ENCODE results near the gene MRPL21.
"Not testable (repeated sequence)": the region's sequence is repeated elsewhere in the genome, so short reads cannot be mapped to it uniquely, and the experiment has no call there.

MRPL21 gene

GRCh38 chr11:68911731-68912130, 8.1 kb upstream of the MRPL21 start:
- no peak for DNase-seq

- DNase-seq = no peak
Observed at GRCh38 chr11:68910965-68911364, 7.3 kb upstream of the MRPL21 start.

- no peak for DNase-seq
Observed at GRCh38 chr11:68908273-68908672, 4.6 kb upstream of the MRPL21 start.

- DNase-seq = no peak
Observed at GRCh38 chr11:68905421-68906360, 2.1 kb upstream of the MRPL21 start.

DNA sequence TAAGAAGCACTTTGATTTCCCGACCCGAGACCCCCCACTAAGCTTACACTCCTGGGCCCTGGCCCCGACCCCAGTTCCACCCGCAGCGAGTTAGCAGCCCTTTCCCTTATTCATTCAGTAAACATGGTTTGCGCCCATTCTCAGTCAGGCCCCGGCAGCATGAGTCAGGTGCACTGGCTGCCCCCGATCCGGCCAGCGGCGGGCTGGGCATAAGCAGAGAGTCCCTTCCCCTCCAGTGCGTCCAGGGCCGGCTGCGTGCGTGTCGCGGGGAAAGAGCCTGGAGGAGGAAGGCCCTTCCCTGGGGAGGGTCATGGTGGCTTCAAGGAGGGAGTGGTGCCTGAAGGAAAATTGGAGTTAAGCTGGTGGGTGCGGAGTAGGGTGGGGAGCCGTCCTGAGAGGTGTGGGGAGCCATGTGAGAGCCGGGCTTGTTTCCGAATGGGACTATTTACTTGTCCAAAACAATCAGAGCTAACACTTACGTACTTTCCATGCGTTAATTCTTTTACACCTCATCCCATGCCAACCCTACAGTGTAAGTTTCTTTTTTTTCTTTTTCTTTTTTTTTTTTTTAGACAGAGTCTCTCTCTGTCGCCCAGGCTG, 716 bp upstream of the MRPL21 start:
- peak in 14 of 56 donors; percentile 8 to 62 (median 34) for DNase-seq

DNA sequence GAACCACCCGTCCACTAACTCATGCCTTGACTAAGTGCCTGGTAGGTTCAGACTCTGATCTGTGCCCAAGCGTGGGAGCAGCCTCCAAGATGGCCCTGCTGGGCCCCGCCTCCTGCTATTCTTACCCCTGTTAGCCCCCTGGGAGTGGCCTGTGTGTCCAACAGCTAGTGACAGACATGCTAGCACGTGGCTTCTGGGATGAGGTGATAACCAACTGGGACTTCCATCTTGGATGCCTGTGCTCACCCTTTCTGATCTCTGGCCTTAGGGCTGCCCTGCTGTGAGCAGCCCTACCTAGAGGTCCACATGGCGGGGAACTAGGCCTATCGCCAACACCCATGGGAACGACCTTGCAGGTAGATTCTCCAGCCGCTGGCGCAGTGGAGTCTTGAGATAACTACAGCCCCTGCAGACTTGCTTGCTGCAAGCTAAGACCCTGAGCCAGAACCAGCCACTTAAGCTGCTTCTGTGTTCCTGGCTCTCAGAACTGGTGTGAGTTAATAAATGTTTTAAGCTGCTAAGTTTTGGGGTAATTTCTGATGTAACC, 2.7 kb downstream of the MRPL21 start:
- no peak for DNase-seq

GRCh38 chr11:68897441-68897840, 6.2 kb downstream of the MRPL21 start:
- DNase-seq = no peak

- no peak for DNase-seq
Observed at GRCh38 chr11:68896171-68896959, 7.3 kb downstream of the MRPL21 start.

DNA sequence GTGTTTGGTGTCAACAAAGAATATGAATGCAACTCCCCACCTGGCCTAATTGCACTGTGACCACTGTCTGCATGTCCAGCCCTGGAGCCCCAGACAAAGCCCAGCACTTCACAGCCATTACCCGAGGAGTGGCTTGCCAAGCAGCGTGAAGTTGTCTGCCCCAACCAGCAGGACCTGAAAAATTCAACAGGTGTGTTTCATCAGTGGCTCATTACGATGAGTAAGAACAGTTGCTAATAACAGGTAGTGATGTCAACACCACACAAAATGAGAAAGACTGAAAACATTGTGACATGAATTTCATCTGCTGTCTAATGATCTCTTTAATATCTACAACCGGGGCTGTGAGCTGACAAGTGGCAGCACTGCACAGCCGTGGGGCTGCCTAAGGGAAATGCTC, 10.3 kb downstream of the MRPL21 start:
- no peak for DNase-seq

GRCh38 chr11:68892576-68892975, 11.1 kb downstream of the MRPL21 start:
- no peak for DNase-seq

GRCh38 chr11:68891351-68891948, 12.2 kb downstream of the MRPL21 start:
- no peak for DNase-seq

DNA sequence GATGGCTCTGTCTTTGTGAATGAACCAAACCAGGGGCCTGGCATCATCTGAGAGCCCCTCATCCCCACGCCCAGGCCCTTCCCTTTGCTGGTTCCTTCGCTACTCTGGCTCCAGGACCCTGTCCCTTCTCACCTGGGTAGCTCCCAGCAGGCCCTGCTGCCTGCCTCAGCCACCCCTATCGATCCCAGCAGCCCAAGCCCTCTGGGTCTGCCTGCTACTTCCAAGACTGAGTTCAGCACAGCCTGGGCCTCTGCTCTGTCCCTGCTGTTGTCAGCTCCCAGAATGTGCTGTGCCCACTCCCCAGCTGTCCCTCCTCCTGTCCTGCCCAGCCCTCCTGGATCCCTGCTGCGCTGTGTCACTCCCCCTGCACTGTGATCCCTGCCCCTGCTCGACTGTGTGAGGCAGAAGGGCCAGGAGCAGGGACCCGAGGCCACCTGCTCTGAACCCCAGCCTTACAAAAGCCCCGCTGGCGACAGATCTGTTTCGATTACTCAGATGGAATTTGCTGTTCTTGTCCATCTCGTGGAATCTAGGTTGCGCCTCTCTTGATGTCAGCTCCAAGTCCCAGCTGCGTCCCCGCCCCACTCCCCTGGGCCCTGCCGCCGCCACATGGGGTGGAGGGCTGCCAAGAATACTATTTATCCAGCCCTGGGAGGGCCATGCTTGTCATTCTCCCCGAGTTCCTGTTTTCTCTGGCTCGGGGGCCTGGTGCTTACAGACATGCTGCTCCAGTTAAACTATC, 13.0 kb downstream of the MRPL21 start:
- DNase-seq = peak in 44 of 56 donors; percentile 1 to 73 (median 36)

DNA sequence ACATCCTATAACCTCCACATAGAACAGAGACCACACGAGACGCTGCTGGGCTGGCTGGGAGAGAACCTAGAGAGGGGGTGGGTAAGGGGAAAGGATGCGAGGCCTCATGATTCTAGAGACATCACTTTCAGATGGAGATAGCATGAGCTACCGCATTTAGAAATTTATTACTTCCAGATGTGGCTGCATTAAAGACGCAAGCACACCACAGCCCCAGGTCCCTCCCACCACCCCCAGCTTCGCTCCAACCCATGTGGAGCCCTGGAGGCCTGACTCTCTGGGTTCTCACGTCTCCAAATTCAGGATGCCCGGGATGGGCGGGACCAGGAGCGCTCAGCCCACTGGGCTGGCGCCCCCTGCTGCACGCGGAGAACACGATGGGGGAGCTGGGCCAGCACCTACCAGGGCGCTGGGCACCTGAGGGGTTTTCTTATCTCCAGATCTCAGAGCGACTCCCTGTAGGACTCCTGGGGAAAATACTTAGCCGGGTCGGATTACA, 13.6 kb downstream of the MRPL21 start:
- DNase-seq = no peak

DNA sequence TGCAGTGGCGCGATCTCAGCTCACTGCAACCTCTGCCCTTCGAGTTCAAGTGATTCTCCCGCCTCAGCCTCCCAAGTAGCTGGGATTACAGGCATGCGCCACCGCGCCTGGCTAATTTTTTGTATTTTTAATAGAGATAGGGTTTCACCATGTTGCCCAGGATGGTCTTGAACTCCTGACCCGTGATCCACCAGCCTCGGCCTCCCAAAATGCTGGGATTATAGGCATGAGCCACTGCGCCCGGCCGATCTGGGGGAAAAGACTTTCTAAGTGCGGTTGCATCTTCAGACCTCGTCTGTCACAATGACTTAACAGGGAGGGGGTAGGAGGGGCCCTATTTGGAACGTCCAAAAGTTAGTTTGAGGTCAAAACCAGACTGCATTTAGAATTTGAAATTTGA, 18.8 kb downstream of the MRPL21 start:
- DNase-seq = not testable (repeated sequence)

- no peak for DNase-seq
Observed at GRCh38 chr11:68882391-68882790, 21.2 kb downstream of the MRPL21 start.

DNA sequence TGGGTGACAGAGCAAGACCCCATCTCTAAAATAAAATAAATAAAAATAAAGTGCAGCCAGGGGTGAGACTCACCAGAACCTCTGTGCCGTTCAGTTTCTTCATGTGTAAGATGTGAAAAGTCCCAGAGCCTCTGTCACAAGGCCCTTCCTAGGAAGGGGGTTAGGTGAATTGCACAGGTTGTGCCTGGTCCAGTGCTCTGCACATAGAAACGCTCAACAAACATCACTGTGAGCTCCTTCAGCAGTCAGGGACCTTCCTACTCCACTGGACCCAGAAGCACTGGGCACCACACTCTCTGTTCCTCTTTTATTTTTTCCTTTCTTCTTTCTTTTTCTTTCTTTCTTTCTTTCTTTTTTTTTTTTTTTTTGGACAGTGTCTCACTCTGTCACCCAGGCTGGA, 22.3 kb downstream of the MRPL21 start:
- DNase-seq = no peak

DNA sequence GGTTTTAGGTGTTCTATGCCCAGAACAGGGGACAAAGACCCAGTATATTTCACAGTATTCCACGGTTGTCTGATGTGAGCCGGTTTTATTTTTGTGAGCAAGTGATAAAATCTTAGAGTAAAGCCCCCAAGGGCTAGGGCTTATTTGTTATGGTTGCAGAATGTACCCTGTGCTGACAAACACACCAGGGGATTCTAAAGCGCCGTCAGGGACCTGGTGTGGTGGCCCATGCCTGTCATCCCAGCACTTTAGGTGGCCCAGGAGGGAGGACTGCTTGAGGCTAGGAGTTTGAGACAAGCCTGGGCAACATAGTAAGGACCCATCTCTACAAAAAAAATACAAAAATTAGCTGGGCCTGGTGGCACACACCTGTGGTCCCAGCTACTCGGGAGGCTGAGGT, 22.8 kb downstream of the MRPL21 start:
- DNase-seq = no peak

DNA sequence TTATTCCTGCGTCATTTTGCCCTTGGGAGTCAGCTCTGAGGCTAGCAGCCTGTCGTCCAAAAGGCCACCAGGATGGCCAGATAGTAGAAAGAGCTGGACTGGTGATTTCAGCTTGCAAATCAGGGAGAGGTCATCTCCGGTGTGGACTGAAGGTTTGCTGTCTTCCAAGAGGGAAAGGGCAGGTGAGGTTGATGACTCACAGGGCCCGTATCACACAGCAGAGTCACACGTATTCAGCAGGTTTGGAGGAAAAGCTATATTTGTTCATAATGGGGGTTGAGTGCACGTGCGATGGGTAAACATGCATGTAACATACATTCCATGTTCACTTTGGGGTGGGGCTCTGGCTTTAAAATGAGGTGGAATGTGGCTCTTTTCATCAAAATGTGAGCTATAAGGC, 25.6 kb downstream of the MRPL21 start:
- DNase-seq = no peak

DNA sequence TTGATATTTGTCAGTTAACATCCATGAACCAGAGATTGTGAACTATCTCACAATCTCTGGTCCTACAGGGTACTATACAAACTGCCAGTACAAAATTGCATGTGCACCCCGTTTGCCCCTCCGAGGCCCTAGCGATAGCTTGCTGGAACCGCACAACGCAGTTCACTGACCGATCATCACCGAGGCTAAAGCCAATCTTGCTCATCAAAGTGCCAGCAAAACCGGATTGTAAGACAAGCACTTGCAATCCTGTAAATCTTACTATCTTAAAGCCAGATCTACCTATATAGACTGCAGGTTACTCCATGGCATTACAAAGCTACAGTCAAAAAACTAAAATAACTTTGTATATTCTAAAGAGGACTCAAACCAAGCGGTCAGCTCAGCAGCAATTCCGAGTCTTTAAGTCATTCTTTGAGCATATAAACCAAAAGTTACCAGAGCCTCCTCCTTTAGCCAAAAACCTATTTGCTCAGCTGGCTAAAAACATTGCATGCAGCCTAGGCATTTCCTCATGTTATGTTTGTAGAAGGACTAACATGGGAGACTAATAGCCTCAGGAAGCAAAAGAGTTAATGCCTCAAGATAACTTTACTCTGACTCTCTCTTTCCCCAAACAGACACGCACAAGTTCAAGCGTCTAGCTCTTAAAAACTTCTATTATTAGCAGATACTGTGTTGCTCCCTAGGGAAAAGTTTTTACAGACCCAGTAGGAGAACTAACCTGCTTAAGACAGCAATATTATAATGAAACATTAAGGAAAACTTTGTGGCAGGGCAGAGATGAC, 31.2 kb downstream of the MRPL21 start:
- DNase-seq = no peak

GRCh38 chr11:68870470-68870869, 33.2 kb downstream of the MRPL21 start:
- DNase-seq = no peak
